ENCODE measurements around the gene C17orf78. TPM values are rescaled to one million over a fixed set of nuclear protein-coding genes. Genes with fewer than 3 reads are reported as not detected.
"Not testable (repeated sequence)": the region's sequence is repeated elsewhere in the genome, so short reads cannot be mapped to it uniquely, and the experiment has no call there.

The C17orf78 gene
- total and polyA plus RNA-seq, 3 experiments from 2014 or later: not detected

DNA sequence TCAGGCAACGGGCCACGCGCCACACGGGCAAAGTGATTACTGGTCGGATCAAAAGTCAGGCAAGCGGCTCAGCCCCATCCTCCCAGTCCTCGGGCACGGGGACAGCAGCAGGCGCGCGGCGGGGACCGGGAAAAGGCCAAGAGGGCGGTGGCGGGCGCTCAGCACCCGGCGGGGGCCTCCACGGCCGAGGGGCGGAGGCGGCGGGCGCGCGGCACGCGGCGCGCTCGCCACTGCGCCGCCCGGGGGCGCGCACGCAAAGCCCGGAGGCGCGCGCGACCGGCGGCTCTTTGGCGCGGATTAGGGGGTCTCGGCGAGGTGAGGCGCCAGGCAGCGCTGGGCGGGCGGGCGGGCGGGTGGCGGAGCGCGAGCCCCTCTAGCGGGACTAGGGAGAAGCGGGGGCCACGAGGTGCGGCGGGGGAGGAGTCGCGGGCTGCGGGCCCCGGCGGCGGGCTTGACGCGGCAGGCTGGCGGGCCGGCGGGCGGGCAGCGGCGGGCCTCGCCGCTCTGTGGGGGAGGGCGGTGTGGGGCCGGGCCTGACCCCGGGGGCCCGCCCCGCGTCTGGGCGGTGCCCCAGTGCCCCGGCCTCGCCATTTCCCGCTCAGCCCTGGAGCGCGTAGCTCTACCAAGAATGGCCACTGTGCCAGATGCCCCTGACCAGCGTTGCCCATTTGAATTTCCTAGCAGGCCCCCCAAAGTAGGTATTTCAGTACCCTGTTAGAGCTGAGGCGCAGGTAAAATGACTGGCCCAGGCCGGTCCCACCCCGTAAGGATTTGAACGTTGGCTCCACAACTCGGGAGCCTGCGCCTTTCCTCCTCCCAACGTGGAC lies 31.1 kb downstream of the C17orf78 start, which contains the start of the genes ACACA and TADA2A:
Gene ACACA, minus strand, starts transcription at position 202 of the 827 bp plus-strand sequence. CDS start 537 bp downstream, outside the sequence.
Gene TADA2A, plus strand, starts transcription at position 252 of the 827 bp plus-strand sequence. CDS start 4,480 bp downstream, outside the sequence.
- Mint-ChIP-seq H3K27ac (peak within 1 kb of the TSS; percentile 87 to 98 (median 96)), H3K36me3 (peaks cover 0 to 23% (median 4%) of the 10 kb centered on the region in 3 donors)

DNA sequence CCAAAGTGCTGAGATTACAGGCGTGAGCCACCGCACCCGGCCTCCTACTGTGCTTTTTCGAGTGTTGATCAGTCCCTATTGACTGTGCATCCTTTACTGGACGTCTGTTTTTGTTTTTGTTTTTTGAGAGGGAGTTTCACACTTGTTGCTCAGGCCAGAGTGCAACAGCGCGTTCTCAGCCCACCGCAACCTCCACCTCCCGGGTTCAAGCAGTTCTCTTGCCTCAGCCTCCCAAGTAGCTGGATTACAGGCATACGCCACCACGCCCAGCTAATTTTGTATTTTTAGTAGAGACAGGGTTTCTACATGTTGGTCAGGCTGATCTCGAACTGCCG lies 32.3 kb downstream of the C17orf78 start:
- H3K36me3 Mint-ChIP-seq: peaks cover 0 to 31% (median 2%) of the 10 kb centered on the region in 3 donors
- H3K9me3 ChIP-seq (ENCODE audit: low read length); POLR2A ChIA-PET; H3K27me3 Mint-ChIP-seq; H3K27ac ChIP-seq (ENCODE audit: low read depth, low read length); H3K27me3 ChIP-seq (ENCODE audit: insufficient read depth, low read length, poor library complexity, severe bottlenecking); H3K9me3 Mint-ChIP-seq; H3K36me3 ChIP-seq (ENCODE audit: insufficient read depth, low read length); H3K4me3 ChIP-seq (ENCODE audit: low read length); CTCF ChIA-PET; DNase-seq: not testable (repeated sequence)
- H3K4me1 ChIP-seq (ENCODE audit: insufficient read depth, low read length): peaks cover 16% of the 10 kb centered on the region
- peak overlapping the region; percentile 63 to 94 (median 92) for H3K4me3 Mint-ChIP-seq
- H3K4me1 Mint-ChIP-seq: peaks cover 34 to 57% (median 48%) of the 10 kb centered on the region in 3 donors
- H3K27ac Mint-ChIP-seq: peak overlapping the region in 6 of 8 donors; percentile 52 to 95 (median 75)

More for the DNA sequence above, 31.1 kb downstream of the C17orf78 start, which contains the start of the genes ACACA and TADA2A:
- peaks cover 5% of the 10 kb centered on the region for H3K36me3 ChIP-seq (ENCODE audit: insufficient read depth, low read length)
- peak within 1 kb of the TSS; percentile 96 for H3K4me3 ChIP-seq (ENCODE audit: low read length)
- H3K4me3 Mint-ChIP-seq: peak within 1 kb of the TSS; percentile 95 to 100 (median 96)
- peaks cover 16% of the 10 kb centered on the region for H3K4me1 ChIP-seq (ENCODE audit: insufficient read depth, low read length)
- no peaks in the 10 kb centered on the region for H3K27me3 ChIP-seq (ENCODE audit: insufficient read depth, low read length, poor library complexity, severe bottlenecking)
- H3K27ac ChIP-seq (ENCODE audit: low read depth, low read length): peak within 1 kb of the TSS; percentile 76
- no peaks in the 10 kb centered on the region for H3K27me3 Mint-ChIP-seq
- POLR2A ChIA-PET: interaction anchor here (0.5 to 1.7 kb wide), 3 partner anchors 34 to 203 kb away, joined by 3 to 8 read pairs (median 6); partner anchors contain the start of genes DUSP14 and SYNRG
- no peaks in the 10 kb centered on the region for H3K9me3 Mint-ChIP-seq
- peak; percentile 68 to 81 (median 73) for DNase-seq
- CTCF ChIA-PET: interaction anchor here (1.3 kb wide), 1 partner anchor 203 kb away, joined by 4 read pairs; the partner anchor contains the start of gene SYNRG
- no peaks in the 10 kb centered on the region for H3K9me3 ChIP-seq (ENCODE audit: low read length)
- H3K4me1 Mint-ChIP-seq: peaks cover 36 to 63% (median 51%) of the 10 kb centered on the region in 3 donors

DNA sequence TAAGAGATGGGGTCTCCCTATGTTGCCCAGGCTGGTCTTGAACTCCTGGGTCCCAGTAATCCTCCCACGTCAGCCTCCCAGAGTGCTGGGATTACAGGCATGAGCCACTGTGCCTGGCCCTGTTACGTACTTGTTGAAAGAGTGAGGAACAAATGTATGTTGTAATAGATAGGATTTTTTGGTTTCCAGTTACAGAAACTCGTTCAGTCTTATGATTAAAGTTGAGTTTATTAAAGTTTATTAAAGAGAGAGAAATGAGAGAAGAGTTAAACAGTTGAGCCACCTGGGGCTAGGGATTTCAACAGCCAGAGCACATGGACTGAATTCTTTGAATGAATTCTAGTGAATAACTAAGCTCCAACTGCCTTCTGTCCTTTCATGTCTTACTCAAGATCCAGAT lies 34.6 kb downstream of the C17orf78 start:
- H3K4me1 ChIP-seq (ENCODE audit: insufficient read depth, low read length): peaks cover 9% of the 10 kb centered on the region
- H3K27ac Mint-ChIP-seq: peak overlapping the region in 4 of 8 donors; percentile 2 to 75 (median 70)
- no peak for DNase-seq
- peaks cover 13 to 52% (median 14%) of the 10 kb centered on the region in 3 donors for H3K36me3 Mint-ChIP-seq
- peaks cover 15% of the 10 kb centered on the region for H3K36me3 ChIP-seq (ENCODE audit: insufficient read depth, low read length)
- H3K4me3 ChIP-seq (ENCODE audit: low read length): no peak overlapping the region
- no peaks in the 10 kb centered on the region for H3K9me3 Mint-ChIP-seq
- no peaks in the 10 kb centered on the region for H3K9me3 ChIP-seq (ENCODE audit: low read length)
- POLR2A ChIA-PET: no interaction called here
- CTCF ChIA-PET: interaction anchor here (2.0 kb wide), 1 partner anchor 10 kb away, joined by 6 read pairs; no protein-coding TSS in a partner anchor
- peak overlapping the region in 1 of 7 donors; percentile 52 for H3K4me3 Mint-ChIP-seq
- no peaks in the 10 kb centered on the region for H3K27me3 ChIP-seq (ENCODE audit: insufficient read depth, low read length, poor library complexity, severe bottlenecking)
- no peaks in the 10 kb centered on the region for H3K27me3 Mint-ChIP-seq
- H3K27ac ChIP-seq (ENCODE audit: low read depth, low read length): no peak overlapping the region
- H3K4me1 Mint-ChIP-seq: peaks cover 23 to 54% (median 46%) of the 10 kb centered on the region in 3 donors

DNA sequence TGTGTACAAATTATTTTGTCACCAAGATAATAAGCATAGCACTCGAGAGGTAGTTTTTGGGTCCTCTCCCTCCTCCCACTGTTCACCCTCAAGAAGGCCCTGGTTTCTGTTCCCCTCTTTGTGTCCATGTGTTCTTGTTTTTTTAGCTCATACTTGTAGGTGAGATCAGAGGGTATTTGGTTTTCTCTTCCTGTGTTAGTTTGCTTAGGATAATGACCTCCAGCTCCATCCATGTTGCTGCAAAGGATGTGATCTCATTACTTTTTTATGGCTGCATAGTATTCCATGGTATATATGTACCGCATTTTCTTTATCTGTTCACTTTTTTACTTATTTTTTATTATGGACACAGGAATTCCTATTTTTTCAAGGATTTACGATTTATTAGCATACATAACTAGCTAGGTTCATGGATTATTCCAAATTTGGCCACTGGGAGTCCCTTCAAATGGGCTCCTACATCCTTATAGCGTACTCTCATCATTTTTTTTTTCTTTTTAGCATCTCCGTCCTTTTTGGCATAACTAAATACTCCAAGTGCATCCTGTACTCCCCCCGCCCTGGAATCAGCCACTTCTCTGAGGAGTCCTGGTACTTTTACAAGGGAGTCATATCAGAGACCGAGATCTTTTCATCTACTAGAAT lies 38.2 kb downstream of the C17orf78 start:
- peaks cover 15% of the 10 kb centered on the region for H3K36me3 ChIP-seq (ENCODE audit: insufficient read depth, low read length)
- peak overlapping the region in 3 of 8 donors; percentile 2 to 67 (median 35) for H3K27ac Mint-ChIP-seq
- H3K4me1 Mint-ChIP-seq: peaks cover 7 to 35% (median 25%) of the 10 kb centered on the region in 3 donors
- POLR2A ChIA-PET: no interaction called here
- no peaks in the 10 kb centered on the region for H3K27me3 Mint-ChIP-seq
- DNase-seq: no peak
- no peak overlapping the region for H3K27ac ChIP-seq (ENCODE audit: low read depth, low read length)
- H3K4me1 ChIP-seq (ENCODE audit: insufficient read depth, low read length): no peaks in the 10 kb centered on the region
- H3K4me3 ChIP-seq (ENCODE audit: low read length): no peak overlapping the region
- no peaks in the 10 kb centered on the region for H3K27me3 ChIP-seq (ENCODE audit: insufficient read depth, low read length, poor library complexity, severe bottlenecking)
- CTCF ChIA-PET: interaction anchor here (0.7 kb wide), 1 partner anchor 11 kb away, joined by 3 read pairs; no protein-coding TSS in a partner anchor
- no peaks in the 10 kb centered on the region for H3K9me3 ChIP-seq (ENCODE audit: low read length)
- H3K36me3 Mint-ChIP-seq: peaks cover 13 to 56% (median 14%) of the 10 kb centered on the region in 3 donors
- H3K9me3 Mint-ChIP-seq: no peaks in the 10 kb centered on the region
- H3K4me3 Mint-ChIP-seq: peak overlapping the region in 1 of 7 donors; percentile 23

DNA sequence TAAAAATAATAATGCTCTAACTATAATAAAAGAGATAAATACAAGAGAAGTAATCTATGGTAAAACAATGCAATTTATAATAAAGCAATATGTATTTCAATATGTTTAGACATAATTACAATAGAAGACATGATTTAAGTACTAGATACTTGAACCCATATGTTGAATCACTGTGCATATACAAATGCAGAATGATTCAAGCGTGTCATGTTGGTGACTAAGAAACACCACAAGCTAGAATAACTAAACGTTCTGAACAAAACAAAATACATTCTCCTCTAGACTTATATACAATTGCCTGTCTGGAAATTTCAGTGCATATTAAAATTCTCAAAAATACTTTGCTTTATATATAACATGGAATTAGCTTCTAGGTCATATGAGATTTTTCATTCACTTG lies 42.1 kb downstream of the C17orf78 start:
- H3K36me3 ChIP-seq (ENCODE audit: insufficient read depth, low read length): peaks cover 10% of the 10 kb centered on the region
- CTCF ChIA-PET: no interaction called here
- Mint-ChIP-seq H3K36me3 (peaks cover 13 to 48% (median 14%) of the 10 kb centered on the region in 3 donors), H3K4me1 (peaks cover 2 to 20% (median 16%) of the 10 kb centered on the region in 3 donors), H3K27me3 (no peaks in the 10 kb centered on the region), H3K9me3 (no peaks in the 10 kb centered on the region), H3K27ac (no peak overlapping the region), H3K4me3 (no peak overlapping the region)
- no peak overlapping the region for H3K4me3 ChIP-seq (ENCODE audit: low read length)
- POLR2A ChIA-PET: no interaction called here
- no peak overlapping the region for H3K27ac ChIP-seq (ENCODE audit: low read depth, low read length)
- H3K9me3 ChIP-seq (ENCODE audit: low read length): no peaks in the 10 kb centered on the region
- no peaks in the 10 kb centered on the region for H3K27me3 ChIP-seq (ENCODE audit: insufficient read depth, low read length, poor library complexity, severe bottlenecking)
- no peak for DNase-seq
- H3K4me1 ChIP-seq (ENCODE audit: insufficient read depth, low read length): no peaks in the 10 kb centered on the region

DNA sequence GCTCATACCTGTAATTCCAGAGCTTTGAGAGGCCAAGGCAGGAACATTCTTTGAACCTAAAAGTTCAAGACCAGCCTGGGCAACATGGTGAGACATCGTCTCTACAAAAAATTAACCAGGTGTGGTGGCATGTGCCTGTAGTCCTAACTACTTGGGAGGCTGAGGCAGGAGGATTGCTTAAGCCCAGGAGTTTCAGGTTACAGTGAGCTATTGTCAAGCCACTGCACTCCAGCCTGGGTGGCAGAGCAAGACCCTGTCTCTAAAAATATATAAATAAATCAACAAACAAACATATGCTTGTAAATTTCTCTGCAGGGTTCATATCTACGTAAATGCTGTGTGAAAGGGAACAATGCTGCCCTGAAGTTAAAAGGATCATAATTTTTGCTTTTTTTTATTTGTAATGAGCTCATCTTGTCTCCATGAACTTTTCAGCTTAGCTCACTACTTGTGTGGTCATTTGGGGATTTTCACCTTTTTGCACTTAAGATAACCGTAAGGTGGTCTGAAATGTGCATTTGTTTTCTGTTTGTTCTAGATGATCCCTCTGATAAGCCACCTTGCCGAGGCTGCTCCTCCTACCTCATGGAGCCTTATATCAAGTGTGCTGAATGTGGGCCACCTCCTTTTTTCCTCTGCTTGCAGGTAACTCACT lies 47.3 kb downstream of the C17orf78 start:
- no peaks in the 10 kb centered on the region for H3K9me3 Mint-ChIP-seq
- peak overlapping the region in 1 of 7 donors; percentile 13 for H3K4me3 Mint-ChIP-seq
- peaks cover 0 to 1% (median 0%) of the 10 kb centered on the region in 3 donors for H3K4me1 Mint-ChIP-seq

DNA sequence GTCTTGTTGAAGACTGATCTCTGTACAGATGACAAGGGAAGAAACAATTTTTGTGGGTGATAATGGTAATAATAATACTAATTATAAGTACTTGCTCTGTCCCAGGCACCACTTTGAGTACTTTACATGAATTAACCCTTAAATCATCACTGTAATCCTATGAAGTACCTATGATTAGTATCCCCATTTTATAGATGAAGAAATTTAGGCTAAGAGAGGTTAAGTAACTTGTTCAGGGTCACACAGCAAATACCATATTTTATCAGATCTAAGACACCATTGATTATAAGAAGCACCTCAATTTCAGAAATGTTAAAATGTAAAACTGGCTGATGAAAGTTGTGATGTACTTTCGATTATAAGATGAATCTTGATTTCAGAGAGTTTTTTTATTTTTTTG lies 49.5 kb downstream of the C17orf78 start:
- no peaks in the 10 kb centered on the region for H3K9me3 ChIP-seq (ENCODE audit: low read length)
- no peak overlapping the region for H3K4me3 Mint-ChIP-seq
- H3K4me3 ChIP-seq (ENCODE audit: low read length): no peak overlapping the region
- H3K27ac Mint-ChIP-seq: peak overlapping the region in 1 of 8 donors; percentile 42
- CTCF ChIA-PET: no interaction called here
- H3K4me1 Mint-ChIP-seq: peaks cover 4 to 9% (median 8%) of the 10 kb centered on the region in 3 donors
- H3K4me1 ChIP-seq (ENCODE audit: insufficient read depth, low read length): no peaks in the 10 kb centered on the region
- no peaks in the 10 kb centered on the region for H3K9me3 Mint-ChIP-seq
- H3K36me3 ChIP-seq (ENCODE audit: insufficient read depth, low read length): peaks cover 17% of the 10 kb centered on the region
- no peaks in the 10 kb centered on the region for H3K27me3 ChIP-seq (ENCODE audit: insufficient read depth, low read length, poor library complexity, severe bottlenecking)
- H3K27me3 Mint-ChIP-seq: no peaks in the 10 kb centered on the region
- POLR2A ChIA-PET: no interaction called here
- H3K27ac ChIP-seq (ENCODE audit: low read depth, low read length): no peak overlapping the region
- no peak for DNase-seq
- H3K36me3 Mint-ChIP-seq: peaks cover 6 to 70% (median 9%) of the 10 kb centered on the region in 3 donors

More for the DNA sequence above, 47.3 kb downstream of the C17orf78 start:
- H3K27ac ChIP-seq (ENCODE audit: low read depth, low read length): no peak overlapping the region
- H3K36me3 ChIP-seq (ENCODE audit: insufficient read depth, low read length): peaks cover 14% of the 10 kb centered on the region
- Mint-ChIP-seq H3K36me3 (peaks cover 6 to 58% (median 8%) of the 10 kb centered on the region in 3 donors), H3K27me3 (no peaks in the 10 kb centered on the region), H3K27ac (peak overlapping the region in 2 of 8 donors; percentile 48 to 54)
- no peaks in the 10 kb centered on the region for H3K27me3 ChIP-seq (ENCODE audit: insufficient read depth, low read length, poor library complexity, severe bottlenecking)
- ChIA-PET CTCF (no interaction called here), POLR2A (interaction anchor here (0.6 kb wide), 1 partner anchor 133 kb away, joined by 3 read pairs; no protein-coding TSS in a partner anchor)
- no peak overlapping the region for H3K4me3 ChIP-seq (ENCODE audit: low read length)
- no peaks in the 10 kb centered on the region for H3K4me1 ChIP-seq (ENCODE audit: insufficient read depth, low read length)
- no peaks in the 10 kb centered on the region for H3K9me3 ChIP-seq (ENCODE audit: low read length)
- no peak for DNase-seq
